GM04503 (cell line): ENCODE measurements around the gene FAM98B.
A peak's percentile ranks its signal among the peaks of the same experiment; 100 is the strongest.

Source experiments
- DNase-seq: peaks from one replicate; pipeline ENCODE4 v3.0.0-alpha.2; 2012; ENCODE audit warnings: low read depth

The FAM98B gene

GRCh38 chr15:38461066-38461833 lies 7.3 kb downstream of the FAM98B start:
- no peak for DNase-seq

GRCh38 chr15:38463893-38464292 lies 10.0 kb downstream of the FAM98B start:
- no peak for DNase-seq

- no peak for DNase-seq
These were observed 10.7 kb downstream of the FAM98B start for GRCh38 chr15:38464675-38465074.

GRCh38 chr15:38470816-38471215 lies 16.9 kb downstream of the FAM98B start:
- no peak for DNase-seq

DNA sequence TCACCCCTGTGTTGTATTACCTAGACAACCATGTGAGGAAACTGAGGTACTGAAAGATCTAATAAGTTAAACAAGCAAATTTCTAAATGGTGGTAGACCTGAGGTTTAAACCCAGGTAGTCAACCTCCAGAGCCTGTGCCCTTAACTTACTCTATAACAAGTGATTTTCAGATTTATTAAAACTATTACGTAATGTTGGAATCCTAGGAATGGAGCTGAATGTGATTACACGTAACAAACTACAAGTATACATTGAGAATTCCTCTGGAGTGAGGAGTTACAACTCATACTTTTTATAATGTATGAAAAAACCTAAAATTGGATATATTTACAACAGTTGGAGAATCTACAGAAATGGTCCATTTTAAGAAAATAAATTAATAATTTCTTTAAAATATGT lies 18.0 kb downstream of the FAM98B start:
- DNase-seq: no peak

DNA sequence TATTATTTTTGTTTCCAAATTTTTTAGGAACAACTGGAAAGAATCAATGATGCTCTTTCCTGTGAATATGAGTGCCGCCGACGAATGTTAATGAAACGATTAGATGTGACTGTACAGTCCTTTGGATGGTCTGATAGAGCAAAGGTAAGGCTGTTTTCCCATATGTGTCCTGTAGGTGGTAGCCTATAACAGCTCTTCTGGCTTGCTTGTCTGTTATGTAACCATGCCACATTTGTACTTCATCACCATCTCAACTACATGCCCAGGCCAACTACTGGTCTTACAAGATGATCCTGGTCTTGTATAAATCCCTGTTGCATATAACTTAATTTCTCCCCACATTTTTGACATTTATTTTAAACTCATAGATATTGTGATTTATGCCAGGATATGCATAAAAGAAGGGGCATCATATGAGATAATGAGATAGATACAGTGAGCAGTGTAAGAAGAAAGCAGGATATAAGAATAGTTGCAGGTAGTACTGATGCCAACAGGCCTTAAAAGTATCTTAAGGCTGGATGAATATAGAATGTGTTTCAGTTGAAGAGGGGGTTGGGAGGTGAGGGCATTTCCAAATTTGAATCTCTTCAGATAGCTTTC lies 20.3 kb downstream of the FAM98B start:
- peak; percentile 35 for DNase-seq

GRCh38 chr15:38475361-38475760 lies 21.4 kb downstream of the FAM98B start:
- DNase-seq: no peak

GRCh38 chr15:38476120-38476519 lies 22.2 kb downstream of the FAM98B start:
- no peak for DNase-seq

DNA sequence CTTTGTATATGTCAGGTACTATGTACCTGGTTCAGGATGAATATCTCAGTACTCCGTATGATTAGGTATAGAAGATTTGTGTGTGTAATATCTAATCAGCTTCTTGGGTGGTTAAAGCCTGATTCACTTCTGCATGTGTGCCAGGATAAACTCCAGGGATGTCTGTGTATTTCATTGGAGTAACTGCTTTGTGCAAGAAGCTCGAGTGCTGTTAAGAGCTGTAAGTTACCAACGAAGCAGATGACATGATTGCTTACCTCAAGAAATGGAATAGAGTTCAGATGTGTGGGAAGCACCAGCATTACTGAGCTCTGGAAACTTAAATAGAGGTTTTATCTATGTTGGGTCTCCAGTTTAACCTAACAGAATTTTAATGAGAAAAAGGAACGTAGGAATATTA lies 23.7 kb downstream of the FAM98B start:
- DNase-seq: no peak

DNA sequence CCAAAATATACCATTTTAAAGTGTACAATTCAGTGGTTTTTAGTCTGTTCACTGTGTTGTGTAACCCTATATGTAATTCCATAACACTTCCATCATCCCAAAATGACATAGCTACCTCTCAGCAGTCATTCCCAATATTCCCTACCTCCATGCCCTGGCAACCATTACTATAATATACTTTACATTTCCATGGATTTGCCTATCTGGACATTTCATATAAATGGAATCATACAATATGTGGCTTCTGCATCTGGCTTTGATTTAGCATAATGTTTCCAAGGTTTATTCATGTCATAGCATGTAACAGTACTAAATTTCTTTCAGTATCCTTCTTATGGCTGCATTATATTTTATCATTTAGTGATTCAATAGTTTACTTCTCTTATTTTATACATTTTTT lies 25.3 kb downstream of the FAM98B start:
- no peak for DNase-seq

- no peak for DNase-seq
These were observed 25.8 kb downstream of the FAM98B start for GRCh38 chr15:38479756-38480155.

DNA sequence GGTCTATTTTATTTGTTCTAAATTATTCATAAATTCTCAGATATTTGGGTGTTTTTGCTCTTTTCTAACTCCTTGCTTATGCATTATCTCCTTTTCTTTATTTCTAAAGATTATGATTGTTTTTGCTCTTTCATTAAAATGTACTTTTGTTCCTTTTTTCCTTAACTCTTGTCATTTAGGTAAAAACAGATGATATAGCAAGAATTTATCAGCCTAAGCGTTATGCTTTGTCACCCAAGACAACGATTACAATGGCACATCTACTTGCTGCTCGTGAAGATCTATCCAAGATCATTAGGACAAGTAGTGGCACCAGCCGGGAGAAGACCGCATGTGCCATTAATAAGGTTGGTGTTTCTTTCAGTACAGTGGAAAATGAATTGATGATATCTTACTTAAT lies 27.2 kb downstream of the FAM98B start:
- no peak for DNase-seq

GRCh38 chr15:38481761-38482160 lies 27.8 kb downstream of the FAM98B start:
- no peak for DNase-seq

DNA sequence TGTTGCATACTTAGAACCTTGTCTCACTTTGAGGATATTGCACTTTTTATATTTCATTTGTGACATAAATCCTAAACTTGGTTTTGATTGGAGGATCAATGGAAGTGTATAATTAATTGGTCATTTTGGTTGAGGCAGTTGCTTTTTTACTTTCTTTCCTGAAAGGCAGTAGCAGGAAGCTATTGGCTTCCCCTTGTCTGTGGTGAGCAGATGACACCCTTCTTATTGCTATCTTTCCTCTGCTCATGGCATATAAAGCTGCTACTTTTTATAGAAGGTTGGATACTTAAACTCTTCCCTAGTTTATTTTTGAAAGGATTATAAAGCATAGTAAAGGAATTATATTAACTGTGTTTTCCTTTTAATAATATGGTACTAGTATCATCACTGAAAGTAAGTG lies 28.6 kb downstream of the FAM98B start:
- DNase-seq: no peak

DNA sequence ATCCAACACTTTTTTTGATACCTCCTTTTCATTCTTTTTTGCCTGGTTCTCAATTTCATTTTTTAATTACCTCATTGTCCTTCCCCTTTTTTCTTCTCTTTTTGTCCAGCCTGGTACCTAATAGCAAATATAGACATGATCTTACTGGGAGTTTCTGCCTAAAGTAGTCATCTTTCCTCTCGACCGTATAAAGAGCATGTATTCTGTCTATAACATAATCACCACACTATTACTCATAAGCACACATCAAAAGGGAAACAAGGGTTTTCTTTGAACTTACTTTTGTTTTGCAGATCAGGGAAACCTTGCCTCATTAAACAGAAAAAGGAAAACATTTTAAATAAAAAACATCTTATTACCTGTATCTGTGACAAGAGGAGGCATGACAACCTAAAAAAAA lies 33.0 kb downstream of the FAM98B start:
- DNase-seq: no peak

GRCh38 chr15:38487378-38487777 lies 33.5 kb downstream of the FAM98B start:
- no peak for DNase-seq

DNA sequence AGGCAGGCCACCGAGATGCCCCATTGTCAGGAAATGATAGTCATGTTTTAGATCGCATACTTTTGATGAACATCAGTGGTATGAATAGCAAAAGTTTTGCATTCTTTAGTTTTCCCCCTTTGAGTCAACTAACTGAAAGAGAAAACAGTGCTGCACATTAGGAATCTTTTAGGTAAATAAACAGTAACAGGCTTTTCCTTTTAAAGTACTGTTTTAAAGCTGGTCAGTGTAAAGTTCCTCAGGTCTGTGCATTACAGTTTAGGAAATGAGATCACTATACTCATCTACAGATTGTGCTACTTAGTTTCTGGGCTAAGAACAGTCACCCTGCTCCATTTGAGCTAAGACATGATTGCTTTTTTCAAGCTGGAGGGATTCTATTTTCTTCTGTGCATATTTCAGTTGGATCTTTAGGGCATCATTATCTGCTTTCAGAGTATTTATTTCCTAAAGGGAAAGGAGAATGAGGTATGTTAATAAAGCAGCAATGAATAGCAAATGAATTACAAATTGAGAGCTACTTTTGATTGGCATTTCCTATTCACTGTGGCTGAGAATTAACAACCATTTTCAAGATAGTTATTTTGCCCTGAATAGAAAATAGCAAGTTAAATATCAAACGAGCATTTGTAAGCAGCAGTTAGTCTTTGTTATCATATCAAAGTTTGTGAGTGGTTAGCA lies 36.5 kb downstream of the FAM98B start:
- peak; percentile 27 for DNase-seq

- no peak for DNase-seq
These were observed 42.2 kb downstream of the FAM98B start for GRCh38 chr15:38496151-38496550.

GRCh38 chr15:38499651-38500050 lies 45.7 kb downstream of the FAM98B start:
- no peak for DNase-seq

DNA sequence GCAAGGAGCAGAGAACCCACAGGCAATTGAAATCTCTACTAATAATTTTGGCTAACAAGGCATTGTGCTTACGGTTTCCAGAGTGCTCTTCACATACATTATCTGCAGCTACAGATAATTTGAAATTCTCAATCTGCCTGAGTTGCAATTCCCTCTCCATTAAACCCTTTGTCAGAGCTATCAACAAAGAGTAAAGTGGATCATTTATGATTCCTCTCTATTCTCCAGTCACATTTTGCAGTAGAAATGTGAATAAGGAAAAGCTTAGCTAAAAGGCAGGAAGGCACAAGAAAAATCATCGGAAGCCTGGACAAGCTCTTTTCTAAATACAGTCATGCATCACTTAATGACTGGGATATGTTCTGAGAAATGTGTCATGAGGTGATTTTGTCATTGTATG lies 49.6 kb downstream of the FAM98B start:
- no peak for DNase-seq

- DNase-seq: no peak
These were observed 50.9 kb downstream of the FAM98B start for GRCh38 chr15:38504680-38505467.

- no peak for DNase-seq
These were observed 53.1 kb downstream of the FAM98B start for GRCh38 chr15:38506997-38507396.

DNA sequence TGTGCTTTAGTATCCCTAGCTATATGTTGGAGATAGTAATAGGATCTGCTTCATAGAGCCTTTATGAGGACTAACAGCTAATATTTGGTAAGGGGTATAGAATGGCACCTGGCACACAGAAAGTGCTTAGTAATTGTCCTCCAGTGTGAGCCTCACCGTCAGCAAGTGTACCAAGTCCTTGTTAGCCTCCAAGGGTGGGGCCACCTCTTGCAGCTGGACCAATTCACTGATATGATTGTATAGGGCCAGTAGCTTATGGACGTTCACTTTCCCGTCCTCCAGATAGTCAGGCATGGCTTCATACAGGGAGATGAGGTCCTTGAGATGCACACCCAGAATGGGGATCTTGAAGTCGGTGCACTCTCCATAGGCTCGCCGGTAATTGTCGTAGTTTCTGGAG lies 53.6 kb downstream of the FAM98B start:
- no peak for DNase-seq
